GM12874 (cell line): ENCODE data around the gene IL1R1.

Source experiments
- CTCF ChIP-seq: IDR thresholded peaks from 2 replicates; pipeline ENCODE4 v1.5.1; 2011; ENCODE audit warnings: low read depth, mild to moderate bottlenecking, control low read depth, low read length, moderate library complexity; ENCODE audit not compliant: insufficient read depth

The IL1R1 gene

DNA sequence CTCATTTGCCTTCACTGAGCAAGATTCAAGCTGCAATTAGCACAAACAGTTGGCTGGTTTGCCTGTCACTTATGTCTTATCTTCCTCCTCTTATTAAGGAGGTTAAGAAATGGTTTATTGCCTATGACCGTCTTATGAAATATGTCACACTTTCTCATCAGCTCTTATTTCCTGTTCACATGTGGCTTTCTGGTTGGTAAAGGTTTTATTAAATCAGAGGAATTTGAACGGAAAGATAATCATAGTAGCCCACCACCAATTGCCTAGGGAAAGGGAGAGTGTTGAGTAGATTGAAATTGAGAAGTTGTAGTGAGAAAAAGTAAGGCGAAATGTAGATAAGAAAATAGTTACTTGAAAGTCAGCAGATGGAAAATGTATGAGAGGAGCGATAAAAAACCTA lies 4.2 kb upstream of the IL1R1 start:
- no peak for TF ChIP-seq CTCF

DNA sequence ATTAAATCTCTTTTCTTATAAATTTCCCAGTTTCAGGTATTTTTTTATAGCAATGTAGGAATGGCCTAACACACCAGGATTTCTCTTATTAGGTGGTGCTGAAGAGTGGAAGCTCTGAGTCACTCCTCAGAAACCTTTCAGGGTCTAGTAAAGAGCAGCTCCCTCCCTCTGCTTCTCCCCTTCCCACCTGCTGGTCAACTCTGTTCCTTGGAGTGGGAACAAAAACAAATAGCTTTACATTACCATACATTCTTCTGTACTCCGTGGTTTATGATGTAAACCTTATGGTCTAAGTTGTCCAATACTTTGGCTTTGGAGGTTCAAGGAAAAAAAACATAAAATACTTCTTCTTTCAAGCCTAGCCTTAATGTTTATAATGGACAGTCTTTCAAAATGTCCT lies 2.7 kb upstream of the IL1R1 start:
- no peak for TF ChIP-seq CTCF

DNA sequence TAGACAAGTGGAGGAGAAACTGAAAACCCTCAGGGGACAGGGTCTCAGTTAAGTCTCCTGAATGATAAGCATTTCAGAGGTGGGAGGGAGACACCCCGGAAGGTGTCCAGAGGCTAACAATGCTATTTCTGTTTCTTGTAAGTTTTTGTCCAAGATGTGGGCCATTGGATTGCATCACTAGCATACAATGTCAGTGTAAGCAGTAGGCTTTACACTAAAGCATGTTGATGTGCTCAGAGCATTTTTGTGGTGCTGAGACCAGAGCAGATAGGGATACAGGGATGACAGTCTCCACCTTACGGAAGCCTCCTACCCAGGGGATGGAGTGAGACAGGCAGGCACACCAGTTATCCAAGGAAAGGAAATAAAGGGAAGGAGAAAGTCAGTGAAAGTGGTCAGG lies 2.2 kb upstream of the IL1R1 start:
- no peak for TF ChIP-seq CTCF

GRCh38 chr2:102141011-102141943 lies 1.3 kb upstream of the IL1R1 start:
- TF ChIP-seq CTCF, result no peak

GRCh38 chr2:102142829-102143449 lies 393 bp downstream of the IL1R1 start:
- no peak for TF ChIP-seq CTCF

DNA sequence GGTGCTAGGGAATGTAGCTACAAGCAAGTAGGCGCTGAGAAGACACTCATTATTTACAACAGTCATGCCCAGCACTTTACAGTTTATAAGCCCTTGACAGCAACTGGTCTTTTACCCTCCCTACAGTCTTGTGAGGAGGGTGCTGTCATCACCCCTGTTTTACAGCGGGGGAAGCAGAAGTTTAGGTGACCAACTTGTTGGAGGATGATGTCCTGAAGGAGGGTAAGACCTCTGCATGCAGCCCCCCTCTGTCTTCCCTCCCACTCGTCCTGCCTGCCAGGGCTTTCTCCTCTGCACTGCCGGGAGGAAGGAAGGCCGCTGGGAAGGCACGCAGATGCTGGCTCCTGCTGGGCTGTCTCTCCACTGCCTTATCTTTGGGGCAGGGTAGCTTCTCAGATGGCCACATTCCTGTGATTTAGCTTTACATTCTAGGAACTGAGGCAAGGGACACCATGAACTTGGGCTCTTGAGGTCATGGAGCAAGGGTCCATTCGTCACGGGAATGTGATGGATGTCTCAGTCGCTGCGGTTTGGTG lies 972 bp downstream of the IL1R1 start:
- no peak for TF ChIP-seq CTCF

- TF ChIP-seq CTCF, result no peak
Measured at GRCh38 chr2:102144128-102144527, 1.6 kb downstream of the IL1R1 start.
